AG09319 (cell line): ENCODE results near the gene C13orf46.

Experiments
- DNase-seq: peaks from one replicate; pipeline ENCODE4 v3.0.0-alpha.2; 2010; ENCODE audit warnings: low read depth; ENCODE audit errors: extremely low read depth
- CTCF ChIP-seq: IDR thresholded peaks from 2 replicates; pipeline ENCODE4 v1.5.1; 2011; ENCODE audit warnings: low read depth, mild to moderate bottlenecking, inconsistent platforms, low read length, moderate library complexity

C13orf46 gene

DNA sequence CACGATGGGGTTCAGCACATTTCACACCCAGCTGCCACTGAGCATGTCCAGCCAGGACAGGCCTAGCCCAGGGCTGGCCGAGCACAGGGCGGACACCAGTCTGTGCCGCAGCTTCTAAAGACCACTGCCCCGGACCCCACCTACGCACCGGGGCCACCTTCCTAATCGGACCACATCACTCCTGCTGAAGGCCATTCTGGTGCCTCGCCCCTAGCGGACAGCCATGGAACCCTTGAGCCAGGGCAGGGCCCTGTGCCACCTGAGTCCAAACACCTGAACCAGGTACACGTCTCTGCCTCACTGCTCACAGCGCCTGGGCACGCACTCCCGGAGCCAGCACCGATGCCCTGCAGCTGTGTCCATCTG, 8.4 kb upstream of the C13orf46 start:
- no peak for TF ChIP-seq CTCF
- no peak for DNase-seq

GRCh38 chr13:113981611-113982295, 7.9 kb upstream of the C13orf46 start:
- no peak for DNase-seq
- TF ChIP-seq CTCF: no peak

- DNase-seq: no peak
- no peak for TF ChIP-seq CTCF
Measured at GRCh38 chr13:113981194-113981605, 7.3 kb upstream of the C13orf46 start.

GRCh38 chr13:113980489-113981064, 6.7 kb upstream of the C13orf46 start:
- DNase-seq: no peak
- TF ChIP-seq CTCF: no peak

DNA sequence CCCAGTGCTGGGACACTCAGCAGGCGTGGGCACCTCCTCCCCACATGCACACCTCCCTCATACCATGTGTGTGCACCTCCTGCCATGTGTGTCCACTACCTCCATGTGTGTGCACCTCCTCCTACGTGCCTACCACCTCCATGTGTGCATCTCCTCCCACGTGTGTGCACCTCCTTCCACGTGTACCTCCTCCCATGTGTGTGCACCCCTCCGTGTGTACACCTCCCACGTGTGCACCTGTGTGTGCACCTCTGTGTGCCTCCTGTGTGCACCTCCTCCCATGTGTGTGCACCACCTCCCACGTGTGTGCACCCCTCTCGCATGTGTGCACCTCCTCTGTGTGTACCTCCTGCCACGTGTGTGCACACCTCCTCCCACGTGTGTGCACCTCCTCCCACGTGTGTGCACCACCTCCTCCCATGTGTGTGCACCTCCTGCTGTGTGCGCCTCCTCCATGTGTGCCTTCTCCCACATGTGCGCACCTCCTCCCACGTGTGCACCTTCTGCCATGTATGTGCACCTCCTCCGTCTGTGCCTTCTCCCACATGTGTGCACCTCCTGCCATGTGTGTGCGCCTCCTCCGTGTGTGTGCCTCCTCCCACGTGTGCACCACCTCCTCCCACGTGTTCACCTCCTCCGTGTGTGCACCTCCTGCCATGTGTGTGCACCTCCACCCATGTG, 6.1 kb upstream of the C13orf46 start:
- DNase-seq: no peak
- no peak for TF ChIP-seq CTCF

GRCh38 chr13:113978741-113979481, 5.0 kb upstream of the C13orf46 start:
- TF ChIP-seq CTCF: no peak
- DNase-seq: no peak

DNA sequence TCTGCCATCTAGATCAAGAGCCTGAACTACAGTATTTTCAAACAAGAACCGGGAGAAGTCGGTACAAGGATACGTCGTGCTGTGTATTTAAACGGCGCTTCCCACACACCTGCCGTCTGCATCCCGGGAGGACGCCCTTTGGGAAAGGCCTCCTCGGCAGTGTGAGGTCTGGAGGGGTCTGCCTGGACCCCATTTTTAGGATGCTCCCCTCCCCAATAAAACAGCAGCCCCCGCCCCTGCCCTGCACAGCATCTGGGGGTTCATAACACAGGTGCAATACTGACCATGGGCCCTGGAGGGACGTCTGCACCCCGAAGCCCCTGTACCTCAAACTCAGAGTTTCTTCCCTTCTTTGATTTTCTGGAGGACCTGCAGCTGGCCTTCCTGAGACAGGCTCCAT, 4.1 kb upstream of the C13orf46 start:
- no peak for DNase-seq
- no peak for TF ChIP-seq CTCF
